GM11168 (cell line): Measurements from ENCODE around the gene TEX13B.

Source experiments
- in situ Hi-C: fragments of 300-500 bp; cut with MboI; formaldehyde crosslinking; loops from one replicate; pipeline ENCODE4 v1.12.0; 2022; ENCODE audit warnings: low sequenced_read_pairs; ENCODE audit not compliant: unreplicated experiment

Gene TEX13B

GRCh38 chrX:107940095-107940494 is 42.1 kb downstream of the TEX13B start:
- in situ Hi-C loops, result no loop called here

DNA sequence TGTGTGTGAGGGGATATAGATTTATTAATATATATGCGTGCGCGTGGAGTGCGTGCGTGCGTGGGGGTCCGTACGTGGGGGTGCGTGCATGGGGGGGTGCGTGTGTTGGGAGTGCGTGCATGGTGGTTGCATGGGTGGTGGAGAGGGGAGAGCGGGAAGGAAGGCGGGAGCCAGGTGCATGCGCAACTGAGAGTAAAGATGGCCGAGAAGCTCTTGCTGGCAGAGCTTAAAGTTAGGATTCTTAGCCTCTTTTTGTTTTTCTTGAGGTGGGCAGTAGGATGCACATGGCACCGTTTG is 45.8 kb downstream of the TEX13B start:
- in situ Hi-C loops, result no loop called here

- in situ Hi-C loops, result no loop called here
Observed at GRCh38 chrX:107935664-107936433, 46.3 kb downstream of the TEX13B start.

- in situ Hi-C loops, result no loop called here
Observed at GRCh38 chrX:107935200-107935599, 47.0 kb downstream of the TEX13B start.

DNA sequence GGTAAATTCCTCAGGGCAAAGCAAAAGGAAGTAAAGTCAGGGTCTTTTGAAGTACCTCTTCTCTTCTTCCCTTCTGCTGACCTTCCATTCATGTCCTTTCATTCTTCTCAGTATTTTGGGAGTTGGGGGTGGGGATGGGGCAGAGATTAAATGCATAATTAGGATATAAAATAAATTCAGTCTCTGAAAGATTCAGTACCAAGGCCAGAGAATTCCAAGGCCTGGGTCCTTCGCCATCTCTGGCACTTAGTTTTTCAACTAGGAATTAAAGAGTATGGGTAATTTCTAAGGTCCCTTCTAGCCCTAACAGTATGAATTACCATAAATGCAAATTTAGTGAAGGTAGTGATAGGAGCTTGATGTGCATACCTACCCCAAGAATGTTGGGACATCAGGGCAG is 47.9 kb downstream of the TEX13B start:
- in situ Hi-C loops, result no loop called here
